Posterior cingulate gyrus (tissue), 11 donors: ENCODE data around the gene PP2D1.
"Not testable (repeated sequence)": the region's sequence is repeated elsewhere in the genome, so short reads cannot be mapped to it uniquely, and the experiment has no call there.

Experiments used
- DNase-seq, 10 donors: peaks; one replicate each; pipeline versions ENCODE4 v3.0.0 to v3.0.0-alpha.2; 2020 to 2021; ENCODE audit warnings: mixed read lengths in 3 of 10
- intact Hi-C: fragments of 100-400 bp; cut with DNase I; formaldehyde crosslinking; loops from one replicate; pipeline ENCODE4 v1.15.1; 2023

PP2D1 gene

GRCh38 chr3:20040548-20041196 lies 28.6 kb upstream of the PP2D1 start:
- intact Hi-C loops = loop anchor here (5.0 kb wide), 2 partner anchors 102 to 153 kb away; no protein-coding TSS in a partner anchor
- DNase-seq = peak; percentile 68 to 96 (median 77)

GRCh38 chr3:20039765-20040547 lies 27.9 kb upstream of the PP2D1 start, which contains the start of gene KAT2B:
KAT2B (plus strand) TSS chr3:20040446; CDS start chr3:20040478, 32 bp downstream.
- intact Hi-C loops = loop anchor here (1.0 to 5.0 kb wide), 4 partner anchors 93 to 153 kb away; partner anchors contain the start of genes RAB5A and SGO1
- DNase-seq = peak; percentile 71 to 97 (median 80)

GRCh38 chr3:20039466-20039764 lies 27.4 kb upstream of the PP2D1 start:
- no peak for DNase-seq
- intact Hi-C loops = loop anchor here (1.0 to 5.0 kb wide), 2 partner anchors 92 to 148 kb away; partner anchors contain the start of genes RAB5A and SGO1

- intact Hi-C loops = loop anchor here (1.0 to 5.0 kb wide), 2 partner anchors 92 to 148 kb away; partner anchors contain the start of genes RAB5A and SGO1
These were observed 26.8 kb upstream of the PP2D1 start for GRCh38 chr3:20038699-20039465.

GRCh38 chr3:20037255-20037996 lies 25.4 kb upstream of the PP2D1 start:
- DNase-seq = no peak
- intact Hi-C loops = loop anchor here (5.0 kb wide), 1 partner anchor 150 kb away; the partner anchor contains the start of gene SGO1

More at GRCh38 chr3:20038699-20039465, 26.8 kb upstream of the PP2D1 start:
- no peak for DNase-seq

GRCh38 chr3:20035019-20035418 lies 23.0 kb upstream of the PP2D1 start:
- intact Hi-C loops = loop anchor here (5.0 kb wide), 1 partner anchor 152 kb away; the partner anchor contains the start of gene SGO1
- DNase-seq = no peak

GRCh38 chr3:20031939-20032338 lies 19.9 kb upstream of the PP2D1 start:
- intact Hi-C loops, DNase-seq: not testable (repeated sequence)

GRCh38 chr3:20028905-20029331 lies 16.9 kb upstream of the PP2D1 start:
- intact Hi-C loops = no loop called here
- DNase-seq = no peak

- DNase-seq = no peak
- intact Hi-C loops = no loop called here
These were observed 15.1 kb upstream of the PP2D1 start for GRCh38 chr3:20027136-20027535.

- intact Hi-C loops = no loop called here
These were observed 11.8 kb upstream of the PP2D1 start for GRCh38 chr3:20023623-20024405.

GRCh38 chr3:20022954-20023622 lies 11.0 kb upstream of the PP2D1 start:
- no peak for DNase-seq
- intact Hi-C loops = no loop called here

More at GRCh38 chr3:20023623-20024405, 11.8 kb upstream of the PP2D1 start:
- peak; percentile 26 to 91 (median 50) for DNase-seq

- DNase-seq, intact Hi-C loops: not testable (repeated sequence)
These were observed 4.0 kb upstream of the PP2D1 start for GRCh38 chr3:20016076-20016475.

- DNase-seq = no peak
- intact Hi-C loops = no loop called here
These were observed 3.5 kb upstream of the PP2D1 start for GRCh38 chr3:20015525-20015924.

GRCh38 chr3:20013396-20013795 lies 1.3 kb upstream of the PP2D1 start:
- intact Hi-C loops = no loop called here
- DNase-seq = no peak

GRCh38 chr3:20008646-20009045 lies 3.4 kb downstream of the PP2D1 start:
- intact Hi-C loops = no loop called here
- DNase-seq = no peak

GRCh38 chr3:20007960-20008359 lies 4.1 kb downstream of the PP2D1 start:
- no peak for DNase-seq
- intact Hi-C loops = no loop called here

GRCh38 chr3:20001932-20002331 lies 10.1 kb downstream of the PP2D1 start:
- DNase-seq = no peak
- intact Hi-C loops = no loop called here

- DNase-seq = no peak
- intact Hi-C loops = no loop called here
These were observed 14.6 kb downstream of the PP2D1 start for GRCh38 chr3:19997502-19997901.

- intact Hi-C loops = no loop called here
- no peak for DNase-seq
These were observed 17.3 kb downstream of the PP2D1 start for GRCh38 chr3:19994796-19995195.
